Stimulated activated CD8-positive, alpha-beta memory T cell treated with anti-CD3 and anti-CD28 coated beads, Interleukin-2, amount 100 ng/mL, for 1 hour (primary cell): Measurements from ENCODE around the gene WDR46.
A peak's percentile ranks its signal among the peaks of the same experiment; 100 is the strongest.
"Not testable (repeated sequence)": the region's sequence is repeated elsewhere in the genome, so short reads cannot be mapped to it uniquely, and the experiment has no call there.

Experiments
- DNase-seq, 2 donors: peaks; one replicate each; pipeline ENCODE4 v3.0.0-alpha.2; 2020; ENCODE audit warnings: low read depth in 2 of 2

WDR46 gene

GRCh38 chr6:33288141-33288920, 708 bp downstream of the WDR46 start:
- no peak for DNase-seq

GRCh38 chr6:33286946-33287914, 1.8 kb downstream of the WDR46 start:
- DNase-seq = no peak

GRCh38 chr6:33285214-33285613, 3.8 kb downstream of the WDR46 start:
- not testable (repeated sequence) for DNase-seq

GRCh38 chr6:33280539-33280938, 8.5 kb downstream of the WDR46 start:
- no peak for DNase-seq

- no peak for DNase-seq
Observed at GRCh38 chr6:33279971-33280511, 9.0 kb downstream of the WDR46 start.

- DNase-seq = no peak
Observed at GRCh38 chr6:33279257-33279695, 9.8 kb downstream of the WDR46 start.

GRCh38 chr6:33278810-33279209, 10.2 kb downstream of the WDR46 start:
- no peak for DNase-seq

GRCh38 chr6:33278392-33278741, 10.7 kb downstream of the WDR46 start:
- no peak for DNase-seq

- DNase-seq = no peak
Observed at GRCh38 chr6:33277663-33278391, 11.2 kb downstream of the WDR46 start.

- DNase-seq = peak in 1 of 2 donors; percentile 46
Observed at GRCh38 chr6:33276864-33277662, 12.0 kb downstream of the WDR46 start, which contains the start of gene B3GALT4. Gene B3GALT4 (plus strand): TSS chr6:33277123. CDS start chr6:33277420, 297 bp downstream.

- DNase-seq = no peak
Observed at GRCh38 chr6:33276581-33276863, 12.5 kb downstream of the WDR46 start.

GRCh38 chr6:33275795-33276580, 13.1 kb downstream of the WDR46 start:
- DNase-seq = not testable (repeated sequence)

- no peak for DNase-seq
Observed at GRCh38 chr6:33273924-33274902, 14.8 kb downstream of the WDR46 start.

- no peak for DNase-seq
Observed at GRCh38 chr6:33273129-33273923, 15.7 kb downstream of the WDR46 start.

- DNase-seq = no peak
Observed at GRCh38 chr6:33272275-33273128, 16.5 kb downstream of the WDR46 start.

GRCh38 chr6:33271468-33272274, 17.4 kb downstream of the WDR46 start, which contains the start of the genes RPS18 and VPS52:
Gene RPS18 (plus strand): TSS chr6:33272075. CDS start chr6:33272120, 45 bp downstream.
Gene VPS52 (minus strand): TSS chr6:33271876. CDS start chr6:33271675, 201 bp downstream.
- DNase-seq = peak; percentile 76 to 81
